ENCODE results near the gene THADA. TPM values are rescaled to one million over a fixed set of nuclear protein-coding genes. Genes with fewer than 3 reads are reported as not detected.

The THADA gene
- total and polyA plus RNA-seq, 10 donors, result 14.2 to 51.3 (median 40.0) TPM

DNA sequence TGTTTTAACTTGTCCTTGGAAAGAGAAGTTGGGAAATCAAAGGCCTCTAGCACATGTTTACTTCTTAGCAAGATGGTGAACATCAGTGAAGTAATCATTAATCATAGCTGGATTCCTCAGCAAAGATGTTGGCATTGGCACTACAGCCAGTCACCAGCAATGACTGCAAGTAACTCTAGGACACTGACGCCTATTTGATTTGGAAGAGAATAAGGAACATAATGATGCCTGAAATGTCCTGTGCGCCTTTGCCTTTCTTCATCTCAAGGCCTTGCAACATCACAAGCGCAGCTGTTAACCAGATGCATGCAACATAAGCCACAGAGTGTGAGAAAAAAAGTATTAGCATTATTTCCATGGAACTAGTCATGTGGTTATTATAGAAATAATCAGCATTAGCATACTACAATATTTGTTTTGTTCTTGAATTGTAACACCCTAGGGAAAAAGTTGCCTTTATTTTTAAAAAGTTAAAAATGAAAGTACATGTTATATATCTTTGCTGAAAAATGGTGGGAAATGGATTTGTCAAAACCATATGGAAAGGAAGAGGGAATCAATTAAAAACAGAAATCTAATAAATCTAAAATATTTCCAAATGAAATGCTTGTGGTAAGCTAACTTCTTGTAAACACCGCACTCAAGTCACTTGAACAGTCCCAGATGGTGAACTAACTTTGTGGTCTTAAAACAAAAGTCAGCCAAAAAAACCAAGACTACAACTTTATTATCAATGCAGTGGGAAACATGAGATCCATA is 55.6 kb downstream of the THADA start:
- intact Hi-C loops (cut with DNase I; ENCODE audit: low total_unique reads), result loop anchor here (10.0 kb wide), 2 partner anchors 55 to 685 kb away; no protein-coding TSS in a partner anchor
- Histone ChIP-seq H3K27me3 (replicated peaks in 1 of 7) (no peaks in the 10 kb centered on the region), H3K4me3 (no peak overlapping the region), H3K27ac (peak overlapping the region in 6 of 8 donors; percentile 4 to 75 (median 56)), H3K4me1 (peaks cover 3 to 67% (median 39%) of the 10 kb centered on the region in 6 donors), H3K36me3 (peaks cover 0 to 11% (median 0%) of the 10 kb centered on the region in 6 donors), H3K9me3 (no peaks in the 10 kb centered on the region)
- 45 to 72% (median 60%) methylated on average over 4 of the region's 4 CpGs for WGBS, 5 donors
- TF ChIP-seq CTCF (IDR thresholded peaks at IDR 0.05 in 8 of 11, conservative IDR thresholded peaks at IDR 0.05 in 3 of 11), result no peak
- peak in 1 of 3 donors; percentile 82 for TF ChIP-seq POLR2AphosphoS5 (IDR thresholded peaks at IDR 0.05)
- no peak for TF ChIP-seq POLR2A (IDR thresholded peaks at IDR 0.05)
- DNase-seq, result no peak

DNA sequence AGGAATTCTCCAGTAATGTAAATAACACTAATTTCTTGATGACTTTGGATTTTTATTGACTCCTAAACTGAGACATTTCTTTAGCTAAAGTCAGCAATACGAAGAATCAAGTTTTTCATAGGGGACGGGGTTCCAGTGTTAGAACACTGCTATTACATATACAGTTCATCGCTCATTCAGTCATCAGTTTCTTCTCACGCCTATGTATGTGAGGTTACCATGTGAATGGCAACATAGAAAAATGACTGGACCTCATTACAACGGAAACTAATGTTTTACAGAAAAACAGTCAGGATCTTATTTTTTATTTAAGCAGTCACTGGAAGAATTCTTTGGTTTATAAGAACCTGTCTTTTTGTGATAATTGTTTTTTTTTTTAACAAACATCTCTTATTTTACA is 56.4 kb downstream of the THADA start:
- Histone ChIP-seq H3K4me1 (peaks cover 3 to 67% (median 39%) of the 10 kb centered on the region in 6 donors), H3K36me3 (peaks cover 0 to 11% (median 0%) of the 10 kb centered on the region in 6 donors), H3K9me3 (no peaks in the 10 kb centered on the region), H3K4me3 (no peak overlapping the region), H3K27me3 (replicated peaks in 1 of 7) (no peaks in the 10 kb centered on the region), H3K27ac (peak overlapping the region in 6 of 8 donors; percentile 4 to 75 (median 56))
- intact Hi-C loops (cut with DNase I; ENCODE audit: low total_unique reads), result no loop called here
- DNase-seq, result no peak
- TF ChIP-seq POLR2A (IDR thresholded peaks at IDR 0.05), result no peak
- TF ChIP-seq POLR2AphosphoS5 (IDR thresholded peaks at IDR 0.05), result no peak
- TF ChIP-seq CTCF (IDR thresholded peaks at IDR 0.05 in 8 of 11, conservative IDR thresholded peaks at IDR 0.05 in 3 of 11), result no peak
- WGBS, 5 donors, result 92 to 97% (median 95%) methylated on average over 5 of the region's 5 CpGs

GRCh38 chr2:43538034-43538670 is 57.7 kb downstream of the THADA start:
- H3K27ac ChIP-seq, result peak overlapping the region; percentile 4 to 75 (median 56)
- no peak for TF ChIP-seq POLR2AphosphoS5 (IDR thresholded peaks at IDR 0.05)
- no peak for TF ChIP-seq POLR2A (IDR thresholded peaks at IDR 0.05)
- no peak for TF ChIP-seq CTCF (IDR thresholded peaks at IDR 0.05 in 8 of 11, conservative IDR thresholded peaks at IDR 0.05 in 3 of 11)
- no peaks in the 10 kb centered on the region for H3K9me3 ChIP-seq
- peaks cover 0 to 17% (median under 1%) of the 10 kb centered on the region in 6 donors for H3K36me3 ChIP-seq
- intact Hi-C loops (cut with DNase I; ENCODE audit: low total_unique reads), result no loop called here
- 80 to 83% (median 82%) methylated on average over 1 of the region's 1 CpG for WGBS, 5 donors
- peaks cover 3 to 67% (median 39%) of the 10 kb centered on the region in 6 donors for H3K4me1 ChIP-seq
- no peak overlapping the region for H3K4me3 ChIP-seq
- DNase-seq, result no peak
- no peaks in the 10 kb centered on the region for H3K27me3 ChIP-seq (replicated peaks in 1 of 7)

DNA sequence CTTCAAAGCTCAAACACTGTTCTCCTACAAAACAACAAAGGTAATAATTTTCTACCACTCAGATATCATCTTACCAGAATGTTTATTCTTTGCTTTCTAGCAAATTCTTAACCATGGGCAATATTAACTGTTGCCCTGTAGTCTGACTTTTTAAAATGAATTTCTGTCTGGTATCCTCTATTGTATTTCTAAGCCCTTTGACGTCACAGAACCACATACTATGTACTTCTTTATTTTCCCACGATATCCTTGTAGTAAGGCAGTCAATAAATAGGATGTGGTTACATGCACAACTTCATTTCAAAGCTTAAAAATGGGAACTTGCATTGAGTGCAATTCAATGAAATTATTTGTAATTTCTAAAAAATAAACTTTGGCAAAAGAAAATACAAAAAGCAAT is 58.7 kb downstream of the THADA start:
- WGBS, 5 donors, result 33 to 42% (median 38%) methylated on average over 2 of the region's 2 CpGs
- TF ChIP-seq POLR2A (IDR thresholded peaks at IDR 0.05) (peak in 1 of 3 donors; percentile 35), POLR2AphosphoS5 (IDR thresholded peaks at IDR 0.05) (no peak), CTCF (IDR thresholded peaks at IDR 0.05 in 8 of 11, conservative IDR thresholded peaks at IDR 0.05 in 3 of 11) (no peak)
- H3K27ac ChIP-seq, result peak overlapping the region; percentile 23 to 75 (median 58)
- H3K36me3 ChIP-seq, result peaks cover 0 to 18% (median 1%) of the 10 kb centered on the region in 6 donors
- no peak overlapping the region for H3K4me3 ChIP-seq
- H3K27me3 ChIP-seq (replicated peaks in 1 of 7), result no peaks in the 10 kb centered on the region
- peaks cover 3 to 62% (median 36%) of the 10 kb centered on the region in 6 donors for H3K4me1 ChIP-seq
- DNase-seq, result no peak
- intact Hi-C loops (cut with DNase I; ENCODE audit: low total_unique reads), result no loop called here
- no peaks in the 10 kb centered on the region for H3K9me3 ChIP-seq
